WTC11 (cell line): Measurements from ENCODE around the gene PSMB10. TPM values are rescaled to one million over a fixed set of nuclear protein-coding genes. Genes with fewer than 3 reads are reported as not detected.

ENCODE experiments used
- ATAC-seq: fragments of 200-7000 bp; cut with Tn5 transposase; 2 replicates; pipeline ENCODE4 v1.10.0; 2021; ENCODE audit warnings: mild to moderate bottlenecking, moderate library complexity
- CTCF ChIA-PET: fragments of 300-600 bp; sonication (Branson Sonifier 250); formaldehyde crosslinking; loops from one replicate; lab custom pipeline; 2021; ENCODE audit warnings: antibody characterized with exemption; lab: Charles Lee
- POLR2A ChIA-PET: fragments of 350-600 bp; sonication (Branson Sonifier 250); formaldehyde crosslinking; loops from one replicate; lab custom pipeline; 2021; ENCODE audit warnings: antibody characterized with exemption; lab: Charles Lee
- DNase-seq: peaks from one replicate; pipeline ENCODE4 v3.0.0; 2021; ENCODE audit warnings: low spot score
- H3K27ac Mint-ChIP-seq: 2 replicates; pipeline ENCODE4 v1.8.0; 2021; ENCODE audit warnings: mixed read lengths
- H3K27me3 Mint-ChIP-seq: 2 replicates; pipeline ENCODE4 v1.8.0; 2021; ENCODE audit warnings: low read depth, mild to moderate bottlenecking, moderate library complexity, mixed read lengths
- H3K36me3 Mint-ChIP-seq: 2 replicates; pipeline ENCODE4 v1.8.0; 2021; ENCODE audit warnings: mixed read lengths
- H3K4me1 Mint-ChIP-seq: 2 replicates; pipeline ENCODE4 v1.8.0; 2022; ENCODE audit warnings: mixed read lengths
- H3K4me3 Mint-ChIP-seq: 2 replicates; pipeline ENCODE4 v1.8.0; 2021; ENCODE audit warnings: mild to moderate bottlenecking, moderate library complexity, mixed read lengths
- H3K9me3 Mint-ChIP-seq: 2 replicates; pipeline ENCODE4 v1.8.0; 2021; ENCODE audit warnings: mixed read lengths
- EMX1 ChIP-seq: fragments of 250-450 bp; sonication (Bioruptor Pico); IDR thresholded peaks from 2 replicates; pipeline ENCODE4 v1.8.0; 2021; ENCODE audit warnings: mild to moderate bottlenecking
- IRF2 ChIP-seq: sonication (generic); formaldehyde crosslinking; IDR thresholded peaks from 2 replicates; pipeline ENCODE4 v1.8.0; 2022; ENCODE audit warnings: low read depth, missing genetic modification reagents, borderline replicate concordance
- JUN ChIP-seq: sonication (generic); formaldehyde crosslinking; IDR thresholded peaks from 2 replicates; pipeline ENCODE4 v1.8.0; 2023; ENCODE audit warnings: mild to moderate bottlenecking, missing genetic modification reagents
- RORB ChIP-seq: fragments of 250-450 bp; sonication (Bioruptor Pico); IDR thresholded peaks from 2 replicates; pipeline ENCODE4 v1.9.0; 2021; ENCODE audit warnings: mild to moderate bottlenecking
- SOX15 ChIP-seq: fragments of 250-450 bp; sonication (Bioruptor Pico); IDR thresholded peaks from 2 replicates; pipeline ENCODE4 v1.9.0; 2021; ENCODE audit warnings: mild to moderate bottlenecking
- TEAD1 ChIP-seq: sonication (generic); formaldehyde crosslinking; IDR thresholded peaks from 2 replicates; pipeline ENCODE4 v1.8.0; 2022; ENCODE audit warnings: mild to moderate bottlenecking, missing genetic modification reagents
- ZNF232 ChIP-seq: sonication (generic); formaldehyde crosslinking; IDR thresholded peaks from 2 replicates; pipeline ENCODE4 v1.8.0; 2022; ENCODE audit warnings: mild to moderate bottlenecking, missing genetic modification reagents
- ZNF396 ChIP-seq: fragments of 250-450 bp; sonication (Bioruptor Pico); IDR thresholded peaks from 2 replicates; pipeline ENCODE4 v1.8.0; 2021; ENCODE audit warnings: mild to moderate bottlenecking, moderate library complexity, borderline replicate concordance
- total RNA-seq: library from RNA; stranded (reverse); gene quantifications from 3 replicates; pipeline ENCODE4 v1.2.3, GENCODE V29; 2021
- TF ChIP-seq, protein P1 (sequence below): sonication (generic); formaldehyde crosslinking; IDR thresholded peaks from 2 replicates; pipeline ENCODE4 v1.8.1; 2022; ENCODE audit warnings: mild to moderate bottlenecking, moderate library complexity, missing genetic modification reagents
- TF ChIP-seq, protein P2 (sequence below): fragments of 250-450 bp; sonication (Bioruptor Pico); IDR thresholded peaks from 2 replicates; pipeline ENCODE4 v1.8.0; 2021; ENCODE audit warnings: mild to moderate bottlenecking
- TF ChIP-seq, protein P3 (sequence below): sonication (generic); formaldehyde crosslinking; IDR thresholded peaks from 2 replicates; pipeline ENCODE4 v1.8.1; 2023; ENCODE audit warnings: mild to moderate bottlenecking, missing genetic modification reagents, moderate library complexity
- TF ChIP-seq, protein P4 (sequence below): sonication (generic); formaldehyde crosslinking; IDR thresholded peaks from 2 replicates; pipeline ENCODE4 v1.8.0; 2022; ENCODE audit warnings: missing genetic modification reagents

PSMB10 gene
- total RNA-seq, 1 experiment from 2014 or later, result 40.9 TPM

DNA sequence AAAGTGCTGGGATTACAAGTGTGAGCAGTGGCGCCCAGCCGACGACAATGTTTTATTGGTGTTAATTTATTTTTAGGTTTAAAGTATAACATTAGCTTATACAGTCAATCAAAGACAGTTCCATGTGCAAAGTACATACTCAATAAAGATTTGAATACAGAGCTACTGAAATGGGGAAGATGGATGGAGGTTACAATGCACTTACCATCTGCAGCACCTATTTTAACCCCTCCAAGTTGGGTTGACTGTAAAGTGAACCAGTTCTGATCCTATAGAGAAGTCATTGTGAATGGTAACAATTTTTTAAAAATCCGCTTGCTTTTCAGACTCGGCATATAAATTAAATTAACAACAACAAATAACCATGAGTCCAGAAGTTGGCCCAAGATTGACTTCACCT, 44.3 kb downstream of the PSMB10 start:
- TF ChIP-seq RORB (CRISPR knock-in tag) (no peak), IRF2 (CRISPR knock-in tag) (no peak), TEAD1 (CRISPR knock-in tag) (no peak), ZNF232 (CRISPR knock-in tag) (no peak)
- TF ChIP-seq, all 79 proteins: peak for 0
- Mint-ChIP-seq H3K27ac (peak overlapping the region; percentile 99), H3K4me1 (peaks cover 15% of the 10 kb centered on the region), H3K4me3 (peak overlapping the region; percentile 86), H3K9me3 (no peaks in the 10 kb centered on the region), H3K36me3 (no peaks in the 10 kb centered on the region), H3K27me3 (no peaks in the 10 kb centered on the region)
- ChIA-PET CTCF (interaction anchor here (0.6 to 3.5 kb wide), 6 partner anchors 8 to 248 kb away, joined by 3 to 34 read pairs (median 3); partner anchors contain the start of gene NRN1L), POLR2A (interaction anchor here (0.7 to 2.3 kb wide), 8 partner anchors 9 to 330 kb away, joined by 3 to 9 read pairs (median 3); partner anchors contain the start of genes CTCF and NRN1L)
- no peak for ATAC-seq
- DNase-seq, result no peak

DNA sequence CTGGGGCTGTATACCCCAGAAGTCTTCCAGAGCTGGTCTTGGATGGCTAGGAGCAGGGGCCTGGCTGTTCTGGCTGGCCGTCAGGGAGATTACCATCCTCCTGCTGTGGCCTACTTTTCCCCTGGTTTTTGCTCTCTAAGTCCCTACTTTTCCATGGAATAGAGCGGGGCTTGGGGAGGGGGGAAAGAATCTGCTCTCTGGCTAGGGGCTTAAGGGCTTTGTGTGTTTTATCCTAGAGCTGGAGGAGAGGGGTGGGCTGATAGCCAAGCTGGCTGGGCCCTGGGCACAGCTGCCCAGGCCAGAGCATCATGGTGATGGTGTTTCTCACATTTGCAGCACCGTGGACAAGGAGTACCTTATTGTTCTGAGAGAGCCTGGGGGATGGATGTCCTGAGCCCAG, 48.3 kb downstream of the PSMB10 start:
- Mint-ChIP-seq H3K27me3 (no peaks in the 10 kb centered on the region), H3K4me1 (peaks cover 28% of the 10 kb centered on the region), H3K9me3 (no peaks in the 10 kb centered on the region), H3K4me3 (no peak overlapping the region), H3K27ac (no peak overlapping the region), H3K36me3 (peaks cover 3% of the 10 kb centered on the region)
- DNase-seq (no peak), ATAC-seq (no peak)
- TF ChIP-seq, protein P1, sequence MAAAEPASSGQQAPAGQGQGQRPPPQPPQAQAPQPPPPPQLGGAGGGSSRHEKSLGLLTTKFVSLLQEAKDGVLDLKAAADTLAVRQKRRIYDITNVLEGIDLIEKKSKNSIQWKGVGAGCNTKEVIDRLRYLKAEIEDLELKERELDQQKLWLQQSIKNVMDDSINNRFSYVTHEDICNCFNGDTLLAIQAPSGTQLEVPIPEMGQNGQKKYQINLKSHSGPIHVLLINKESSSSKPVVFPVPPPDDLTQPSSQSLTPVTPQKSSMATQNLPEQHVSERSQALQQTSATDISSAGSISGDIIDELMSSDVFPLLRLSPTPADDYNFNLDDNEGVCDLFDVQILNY, result no peak
- TF ChIP-seq ZNF396 (CRISPR knock-in tag), result no peak
- CTCF ChIA-PET, result interaction anchor here (2.4 kb wide), 1 partner anchor 54 kb away, joined by 7 read pairs; no protein-coding TSS in a partner anchor
- POLR2A ChIA-PET, result no interaction called here

DNA sequence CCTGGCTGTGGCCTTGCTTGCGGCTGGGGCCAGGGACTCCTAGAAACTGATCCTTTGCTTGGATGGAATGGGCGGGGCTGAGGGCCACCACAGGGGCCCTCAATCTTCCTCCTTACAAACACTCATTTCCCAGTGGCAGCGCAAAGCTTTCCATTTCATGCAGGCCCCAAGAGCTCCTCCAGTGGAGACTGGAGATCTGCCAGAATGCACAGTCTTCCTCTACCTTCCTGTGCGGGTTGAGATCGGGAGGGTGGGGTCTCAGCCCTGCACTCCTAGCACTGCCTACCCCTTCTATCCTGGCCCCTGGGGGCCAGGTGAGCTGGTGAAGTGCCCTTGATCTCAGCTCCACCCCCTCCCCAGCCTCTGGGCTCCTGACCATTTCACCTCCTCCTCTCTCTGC, 50.3 kb downstream of the PSMB10 start:
- H3K4me3 Mint-ChIP-seq, result no peak overlapping the region
- no peak for DNase-seq
- peak overlapping the region; percentile 52 for H3K27ac Mint-ChIP-seq

More for the DNA sequence above, 50.3 kb downstream of the PSMB10 start:
- Mint-ChIP-seq H3K27me3 (no peaks in the 10 kb centered on the region), H3K9me3 (no peaks in the 10 kb centered on the region), H3K36me3 (peaks cover 13% of the 10 kb centered on the region), H3K4me1 (peaks cover 23% of the 10 kb centered on the region)
- TF ChIP-seq, protein P2, sequence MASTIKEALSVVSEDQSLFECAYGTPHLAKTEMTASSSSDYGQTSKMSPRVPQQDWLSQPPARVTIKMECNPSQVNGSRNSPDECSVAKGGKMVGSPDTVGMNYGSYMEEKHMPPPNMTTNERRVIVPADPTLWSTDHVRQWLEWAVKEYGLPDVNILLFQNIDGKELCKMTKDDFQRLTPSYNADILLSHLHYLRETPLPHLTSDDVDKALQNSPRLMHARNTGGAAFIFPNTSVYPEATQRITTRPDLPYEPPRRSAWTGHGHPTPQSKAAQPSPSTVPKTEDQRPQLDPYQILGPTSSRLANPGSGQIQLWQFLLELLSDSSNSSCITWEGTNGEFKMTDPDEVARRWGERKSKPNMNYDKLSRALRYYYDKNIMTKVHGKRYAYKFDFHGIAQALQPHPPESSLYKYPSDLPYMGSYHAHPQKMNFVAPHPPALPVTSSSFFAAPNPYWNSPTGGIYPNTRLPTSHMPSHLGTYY (CRISPR knock-in tag), result no peak
- TF ChIP-seq, protein P3, sequence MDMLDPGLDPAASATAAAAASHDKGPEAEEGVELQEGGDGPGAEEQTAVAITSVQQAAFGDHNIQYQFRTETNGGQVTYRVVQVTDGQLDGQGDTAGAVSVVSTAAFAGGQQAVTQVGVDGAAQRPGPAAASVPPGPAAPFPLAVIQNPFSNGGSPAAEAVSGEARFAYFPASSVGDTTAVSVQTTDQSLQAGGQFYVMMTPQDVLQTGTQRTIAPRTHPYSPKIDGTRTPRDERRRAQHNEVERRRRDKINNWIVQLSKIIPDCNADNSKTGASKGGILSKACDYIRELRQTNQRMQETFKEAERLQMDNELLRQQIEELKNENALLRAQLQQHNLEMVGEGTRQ (CRISPR knock-in tag), result no peak
- TF ChIP-seq SOX15 (CRISPR knock-in tag), result no peak
- no peak for TF ChIP-seq JUN (CRISPR knock-in tag)
- TF ChIP-seq, protein P4, sequence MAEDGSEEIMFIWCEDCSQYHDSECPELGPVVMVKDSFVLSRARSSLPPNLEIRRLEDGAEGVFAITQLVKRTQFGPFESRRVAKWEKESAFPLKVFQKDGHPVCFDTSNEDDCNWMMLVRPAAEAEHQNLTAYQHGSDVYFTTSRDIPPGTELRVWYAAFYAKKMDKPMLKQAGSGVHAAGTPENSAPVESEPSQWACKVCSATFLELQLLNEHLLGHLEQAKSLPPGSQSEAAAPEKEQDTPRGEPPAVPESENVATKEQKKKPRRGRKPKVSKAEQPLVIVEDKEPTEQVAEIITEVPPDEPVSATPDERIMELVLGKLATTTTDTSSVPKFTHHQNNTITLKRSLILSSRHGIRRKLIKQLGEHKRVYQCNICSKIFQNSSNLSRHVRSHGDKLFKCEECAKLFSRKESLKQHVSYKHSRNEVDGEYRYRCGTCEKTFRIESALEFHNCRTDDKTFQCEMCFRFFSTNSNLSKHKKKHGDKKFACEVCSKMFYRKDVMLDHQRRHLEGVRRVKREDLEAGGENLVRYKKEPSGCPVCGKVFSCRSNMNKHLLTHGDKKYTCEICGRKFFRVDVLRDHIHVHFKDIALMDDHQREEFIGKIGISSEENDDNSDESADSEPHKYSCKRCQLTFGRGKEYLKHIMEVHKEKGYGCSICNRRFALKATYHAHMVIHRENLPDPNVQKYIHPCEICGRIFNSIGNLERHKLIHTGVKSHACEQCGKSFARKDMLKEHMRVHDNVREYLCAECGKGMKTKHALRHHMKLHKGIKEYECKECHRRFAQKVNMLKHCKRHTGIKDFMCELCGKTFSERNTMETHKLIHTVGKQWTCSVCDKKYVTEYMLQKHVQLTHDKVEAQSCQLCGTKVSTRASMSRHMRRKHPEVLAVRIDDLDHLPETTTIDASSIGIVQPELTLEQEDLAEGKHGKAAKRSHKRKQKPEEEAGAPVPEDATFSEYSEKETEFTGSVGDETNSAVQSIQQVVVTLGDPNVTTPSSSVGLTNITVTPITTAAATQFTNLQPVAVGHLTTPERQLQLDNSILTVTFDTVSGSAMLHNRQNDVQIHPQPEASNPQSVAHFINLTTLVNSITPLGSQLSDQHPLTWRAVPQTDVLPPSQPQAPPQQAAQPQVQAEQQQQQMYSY, result no peak
- TF ChIP-seq EMX1 (CRISPR knock-in tag), result no peak
- ChIA-PET CTCF (interaction anchor here (0.8 to 5.5 kb wide), 10 partner anchors 13 to 365 kb away, joined by 3 to 144 read pairs (median 4); partner anchors contain the start of genes CTRL, EDC4 and PSMB10), POLR2A (interaction anchor here (3.8 kb wide), 1 partner anchor 49 kb away, joined by 30 read pairs; the partner anchor contains the start of gene PSMB10)
- peak; percentile 18 for ATAC-seq
